Measurements from ENCODE around the gene AFF1.
"Not testable (repeated sequence)": the region's sequence is repeated elsewhere in the genome, so short reads cannot be mapped to it uniquely, and the experiment has no call there.

Gene AFF1

GRCh38 chr4:87012265-87012953 lies 77.6 kb downstream of the AFF1 start:
- no peak for DNase-seq

- DNase-seq = not testable (repeated sequence)
Measured at GRCh38 chr4:87012954-87013308, 78.1 kb downstream of the AFF1 start.

- no peak for DNase-seq
Measured at GRCh38 chr4:87014284-87014782, 79.5 kb downstream of the AFF1 start.

GRCh38 chr4:87015416-87015815 lies 80.6 kb downstream of the AFF1 start:
- DNase-seq = no peak

- no peak for DNase-seq
Measured at GRCh38 chr4:87017580-87018342, 83.0 kb downstream of the AFF1 start.

GRCh38 chr4:87018753-87019152 lies 83.9 kb downstream of the AFF1 start:
- no peak for DNase-seq

GRCh38 chr4:87019246-87019791 lies 84.5 kb downstream of the AFF1 start:
- no peak for DNase-seq

- no peak for DNase-seq
Measured at GRCh38 chr4:87019898-87020297, 85.1 kb downstream of the AFF1 start.

- DNase-seq = no peak
Measured at GRCh38 chr4:87024201-87024600, 89.4 kb downstream of the AFF1 start.

- DNase-seq = no peak
Measured at GRCh38 chr4:87025023-87025613, 90.3 kb downstream of the AFF1 start.

GRCh38 chr4:87025614-87026041 lies 90.8 kb downstream of the AFF1 start:
- no peak for DNase-seq

- DNase-seq = no peak
Measured at GRCh38 chr4:87026800-87027495, 92.1 kb downstream of the AFF1 start.

- DNase-seq = no peak
Measured at GRCh38 chr4:87029356-87029755, 94.5 kb downstream of the AFF1 start.

- DNase-seq = no peak
Measured at GRCh38 chr4:87030124-87030523, 95.3 kb downstream of the AFF1 start.

- DNase-seq = no peak
Measured at GRCh38 chr4:87030755-87031441, 96.1 kb downstream of the AFF1 start.

GRCh38 chr4:87031920-87032319 lies 97.1 kb downstream of the AFF1 start:
- DNase-seq = no peak

GRCh38 chr4:87032884-87033533 lies 98.2 kb downstream of the AFF1 start:
- no peak for DNase-seq

- DNase-seq = no peak
Measured at GRCh38 chr4:87033902-87034301, 99.1 kb downstream of the AFF1 start.

GRCh38 chr4:87034527-87034926 lies 99.7 kb downstream of the AFF1 start:
- no peak for DNase-seq

GRCh38 chr4:87035881-87036509 lies 101.2 kb downstream of the AFF1 start:
- DNase-seq = no peak

GRCh38 chr4:87036713-87037112 lies 101.9 kb downstream of the AFF1 start:
- peak in 1 of 2 experiments; percentile 17 for DNase-seq
